Measurements from ENCODE around the gene ECE1.

DNA sequence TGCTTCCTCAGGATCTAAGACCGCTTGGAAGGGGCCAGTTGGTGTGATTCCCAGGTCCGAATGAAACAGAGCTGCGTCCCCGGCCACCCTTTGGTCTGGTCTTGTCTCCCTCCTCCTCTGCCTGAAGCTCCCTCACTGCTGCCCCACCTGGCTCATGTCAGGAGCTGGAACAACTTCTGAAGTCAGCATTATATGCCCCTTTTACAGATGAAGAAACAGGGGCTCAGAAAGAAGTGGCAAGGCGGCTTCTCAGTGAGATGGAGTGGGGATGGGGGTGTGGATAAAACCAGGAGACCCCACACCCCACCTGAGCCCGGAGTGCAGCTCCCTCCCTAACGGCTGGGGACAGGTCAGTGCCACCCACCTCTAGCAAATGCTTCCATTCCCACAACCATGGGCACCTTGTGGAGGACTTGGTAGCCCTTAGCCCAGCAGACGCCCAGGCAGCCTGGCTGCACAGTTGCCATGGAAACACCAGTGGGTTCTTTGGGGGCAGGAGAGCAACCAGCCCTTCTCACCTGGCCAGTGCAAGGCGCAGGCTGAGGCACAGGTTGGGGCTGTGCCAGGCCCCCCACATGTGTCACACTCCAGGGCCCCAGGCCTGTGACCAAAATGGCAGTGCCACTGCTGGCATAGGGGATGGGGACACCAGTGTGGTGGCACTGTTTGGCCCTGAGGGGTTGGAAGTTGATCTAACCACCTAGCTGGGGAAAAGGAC is 31.9 kb upstream of the ECE1 start:
- TF ChIP-seq, protein P1, sequence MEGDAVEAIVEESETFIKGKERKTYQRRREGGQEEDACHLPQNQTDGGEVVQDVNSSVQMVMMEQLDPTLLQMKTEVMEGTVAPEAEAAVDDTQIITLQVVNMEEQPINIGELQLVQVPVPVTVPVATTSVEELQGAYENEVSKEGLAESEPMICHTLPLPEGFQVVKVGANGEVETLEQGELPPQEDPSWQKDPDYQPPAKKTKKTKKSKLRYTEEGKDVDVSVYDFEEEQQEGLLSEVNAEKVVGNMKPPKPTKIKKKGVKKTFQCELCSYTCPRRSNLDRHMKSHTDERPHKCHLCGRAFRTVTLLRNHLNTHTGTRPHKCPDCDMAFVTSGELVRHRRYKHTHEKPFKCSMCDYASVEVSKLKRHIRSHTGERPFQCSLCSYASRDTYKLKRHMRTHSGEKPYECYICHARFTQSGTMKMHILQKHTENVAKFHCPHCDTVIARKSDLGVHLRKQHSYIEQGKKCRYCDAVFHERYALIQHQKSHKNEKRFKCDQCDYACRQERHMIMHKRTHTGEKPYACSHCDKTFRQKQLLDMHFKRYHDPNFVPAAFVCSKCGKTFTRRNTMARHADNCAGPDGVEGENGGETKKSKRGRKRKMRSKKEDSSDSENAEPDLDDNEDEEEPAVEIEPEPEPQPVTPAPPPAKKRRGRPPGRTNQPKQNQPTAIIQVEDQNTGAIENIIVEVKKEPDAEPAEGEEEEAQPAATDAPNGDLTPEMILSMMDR (IDR thresholded peaks at IDR 0.05), result peak in 1 of 6 experiments; percentile 15
- TF ChIP-seq POLR2A (IDR thresholded peaks at IDR 0.05), result no peak
